ENCODE measurements around the gene INPP4B.
"Not testable (repeated sequence)": the region's sequence is repeated elsewhere in the genome, so short reads cannot be mapped to it uniquely, and the experiment has no call there.

INPP4B gene

GRCh38 chr4:142092941-142093340 lies 753.2 kb downstream of the INPP4B start:
- Histone ChIP-seq H3K27me3 (no peaks in the 10 kb centered on the region), H3K4me3 (no peak overlapping the region), H3K9me3 (no peaks in the 10 kb centered on the region), H3K27ac (no peak overlapping the region), H3K4me1 (no peaks in the 10 kb centered on the region), H3K36me3 (no peaks in the 10 kb centered on the region), H4K20me1 (no peaks in the 10 kb centered on the region), H3K4me2 (no peak overlapping the region), H3K9ac (no peak overlapping the region)
- no peak for TF ChIP-seq Cebpa-rat (IDR thresholded peaks at IDR 0.05)

GRCh38 chr4:142091691-142092182 lies 754.4 kb downstream of the INPP4B start:
- TF ChIP-seq Cebpa-rat (IDR thresholded peaks at IDR 0.05) = no peak
- no peak overlapping the region for H3K4me2 ChIP-seq

GRCh38 chr4:142091085-142091513 lies 755.0 kb downstream of the INPP4B start:
- Histone ChIP-seq H3K36me3 (no peaks in the 10 kb centered on the region), H3K4me1 (no peaks in the 10 kb centered on the region), H3K4me2 (no peak overlapping the region), H3K9me3 (no peaks in the 10 kb centered on the region), H4K20me1 (no peaks in the 10 kb centered on the region), H3K27me3 (no peaks in the 10 kb centered on the region), H3K4me3 (no peak overlapping the region), H3K27ac (no peak overlapping the region), H3K9ac (no peak overlapping the region)
- TF ChIP-seq Cebpa-rat (IDR thresholded peaks at IDR 0.05) = no peak

More at GRCh38 chr4:142091691-142092182, 754.4 kb downstream of the INPP4B start:
- H3K4me1 ChIP-seq = no peaks in the 10 kb centered on the region
- H4K20me1 ChIP-seq = no peaks in the 10 kb centered on the region
- H3K9ac ChIP-seq = no peak overlapping the region
- H3K27ac ChIP-seq = no peak overlapping the region
- no peaks in the 10 kb centered on the region for H3K36me3 ChIP-seq
- H3K9me3 ChIP-seq = no peaks in the 10 kb centered on the region
- H3K27me3 ChIP-seq = no peaks in the 10 kb centered on the region
- no peak overlapping the region for H3K4me3 ChIP-seq

GRCh38 chr4:142088906-142089305 lies 757.2 kb downstream of the INPP4B start:
- Histone ChIP-seq H3K4me1 (no peaks in the 10 kb centered on the region), H3K36me3 (no peaks in the 10 kb centered on the region), H4K20me1 (no peaks in the 10 kb centered on the region), H3K4me2 (no peak overlapping the region), H3K9ac (no peak overlapping the region), H3K27ac (no peak overlapping the region), H3K27me3 (no peaks in the 10 kb centered on the region), H3K9me3 (no peaks in the 10 kb centered on the region), H3K4me3 (no peak overlapping the region)
- TF ChIP-seq Cebpa-rat (IDR thresholded peaks at IDR 0.05) = no peak

GRCh38 chr4:142085513-142086292 lies 760.4 kb downstream of the INPP4B start:
- Histone ChIP-seq H3K9ac (no peak overlapping the region), H4K20me1 (no peaks in the 10 kb centered on the region), H3K4me3 (no peak overlapping the region), H3K4me2 (no peak overlapping the region), H3K9me3 (no peaks in the 10 kb centered on the region), H3K27me3 (no peaks in the 10 kb centered on the region), H3K27ac (no peak overlapping the region), H3K4me1 (no peaks in the 10 kb centered on the region), H3K36me3 (no peaks in the 10 kb centered on the region)
- no peak for TF ChIP-seq Cebpa-rat (IDR thresholded peaks at IDR 0.05)

- H3K4me1 ChIP-seq = no peaks in the 10 kb centered on the region
- no peak overlapping the region for H3K4me3 ChIP-seq
- H3K9ac ChIP-seq = no peak overlapping the region
- no peaks in the 10 kb centered on the region for H3K27me3 ChIP-seq
- no peaks in the 10 kb centered on the region for H3K9me3 ChIP-seq
- no peak for TF ChIP-seq Cebpa-rat (IDR thresholded peaks at IDR 0.05)
- no peak overlapping the region for H3K4me2 ChIP-seq
- H3K36me3 ChIP-seq = no peaks in the 10 kb centered on the region
- no peaks in the 10 kb centered on the region for H4K20me1 ChIP-seq
- no peak overlapping the region for H3K27ac ChIP-seq
Observed at GRCh38 chr4:142083264-142083663, 762.8 kb downstream of the INPP4B start.

- no peak for TF ChIP-seq Cebpa-rat (IDR thresholded peaks at IDR 0.05)
- Histone ChIP-seq H3K27ac (no peak overlapping the region), H3K27me3 (no peaks in the 10 kb centered on the region), H3K4me2 (no peak overlapping the region), H3K9ac (no peak overlapping the region), H3K9me3 (no peaks in the 10 kb centered on the region), H3K36me3 (no peaks in the 10 kb centered on the region), H4K20me1 (no peaks in the 10 kb centered on the region), H3K4me1 (no peaks in the 10 kb centered on the region), H3K4me3 (no peak overlapping the region)
Observed at GRCh38 chr4:142081025-142081424, 765.1 kb downstream of the INPP4B start.

- no peak for TF ChIP-seq Cebpa-rat (IDR thresholded peaks at IDR 0.05)
- H3K27ac ChIP-seq = no peak overlapping the region
- H3K27me3 ChIP-seq = no peaks in the 10 kb centered on the region
- H4K20me1 ChIP-seq = no peaks in the 10 kb centered on the region
- H3K9ac ChIP-seq = no peak overlapping the region
- no peak overlapping the region for H3K4me3 ChIP-seq
- no peaks in the 10 kb centered on the region for H3K4me1 ChIP-seq
- H3K36me3 ChIP-seq = no peaks in the 10 kb centered on the region
- H3K9me3 ChIP-seq = no peaks in the 10 kb centered on the region
- H3K4me2 ChIP-seq = no peak overlapping the region
Observed at GRCh38 chr4:142079959-142080358, 766.1 kb downstream of the INPP4B start.

GRCh38 chr4:142077048-142077447 lies 769.1 kb downstream of the INPP4B start:
- Histone ChIP-seq H3K4me3 (no peak overlapping the region), H3K9ac (no peak overlapping the region), H3K36me3 (no peaks in the 10 kb centered on the region), H3K27me3 (no peaks in the 10 kb centered on the region), H3K27ac (no peak overlapping the region), H3K9me3 (no peaks in the 10 kb centered on the region), H4K20me1 (no peaks in the 10 kb centered on the region), H3K4me2 (no peak overlapping the region), H3K4me1 (no peaks in the 10 kb centered on the region)
- no peak for TF ChIP-seq Cebpa-rat (IDR thresholded peaks at IDR 0.05)

- H3K9me3 ChIP-seq, H3K4me1 ChIP-seq, H3K27ac ChIP-seq, H4K20me1 ChIP-seq, H3K4me3 ChIP-seq, H3K36me3 ChIP-seq, H3K4me2 ChIP-seq, H3K27me3 ChIP-seq, H3K9ac ChIP-seq: not testable (repeated sequence)
Observed at GRCh38 chr4:142068304-142068703, 777.8 kb downstream of the INPP4B start.

GRCh38 chr4:142066562-142066961 lies 779.5 kb downstream of the INPP4B start:
- H3K4me3 ChIP-seq, H3K9me3 ChIP-seq, H3K4me1 ChIP-seq: not testable (repeated sequence)

More at GRCh38 chr4:142066562-142066961, 779.5 kb downstream of the INPP4B start:
- not testable (repeated sequence) for H3K4me2 ChIP-seq, H3K36me3 ChIP-seq, H3K27ac ChIP-seq, H4K20me1 ChIP-seq, H3K9ac ChIP-seq, H3K27me3 ChIP-seq
